ENCODE measurements around the gene SPTLC2.
A peak's percentile ranks its signal among the peaks of the same experiment; 100 is the strongest.
"Not testable (repeated sequence)": the region's sequence is repeated elsewhere in the genome, so short reads cannot be mapped to it uniquely, and the experiment has no call there.

The SPTLC2 gene, protein sequence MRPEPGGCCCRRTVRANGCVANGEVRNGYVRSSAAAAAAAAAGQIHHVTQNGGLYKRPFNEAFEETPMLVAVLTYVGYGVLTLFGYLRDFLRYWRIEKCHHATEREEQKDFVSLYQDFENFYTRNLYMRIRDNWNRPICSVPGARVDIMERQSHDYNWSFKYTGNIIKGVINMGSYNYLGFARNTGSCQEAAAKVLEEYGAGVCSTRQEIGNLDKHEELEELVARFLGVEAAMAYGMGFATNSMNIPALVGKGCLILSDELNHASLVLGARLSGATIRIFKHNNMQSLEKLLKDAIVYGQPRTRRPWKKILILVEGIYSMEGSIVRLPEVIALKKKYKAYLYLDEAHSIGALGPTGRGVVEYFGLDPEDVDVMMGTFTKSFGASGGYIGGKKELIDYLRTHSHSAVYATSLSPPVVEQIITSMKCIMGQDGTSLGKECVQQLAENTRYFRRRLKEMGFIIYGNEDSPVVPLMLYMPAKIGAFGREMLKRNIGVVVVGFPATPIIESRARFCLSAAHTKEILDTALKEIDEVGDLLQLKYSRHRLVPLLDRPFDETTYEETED

DNA sequence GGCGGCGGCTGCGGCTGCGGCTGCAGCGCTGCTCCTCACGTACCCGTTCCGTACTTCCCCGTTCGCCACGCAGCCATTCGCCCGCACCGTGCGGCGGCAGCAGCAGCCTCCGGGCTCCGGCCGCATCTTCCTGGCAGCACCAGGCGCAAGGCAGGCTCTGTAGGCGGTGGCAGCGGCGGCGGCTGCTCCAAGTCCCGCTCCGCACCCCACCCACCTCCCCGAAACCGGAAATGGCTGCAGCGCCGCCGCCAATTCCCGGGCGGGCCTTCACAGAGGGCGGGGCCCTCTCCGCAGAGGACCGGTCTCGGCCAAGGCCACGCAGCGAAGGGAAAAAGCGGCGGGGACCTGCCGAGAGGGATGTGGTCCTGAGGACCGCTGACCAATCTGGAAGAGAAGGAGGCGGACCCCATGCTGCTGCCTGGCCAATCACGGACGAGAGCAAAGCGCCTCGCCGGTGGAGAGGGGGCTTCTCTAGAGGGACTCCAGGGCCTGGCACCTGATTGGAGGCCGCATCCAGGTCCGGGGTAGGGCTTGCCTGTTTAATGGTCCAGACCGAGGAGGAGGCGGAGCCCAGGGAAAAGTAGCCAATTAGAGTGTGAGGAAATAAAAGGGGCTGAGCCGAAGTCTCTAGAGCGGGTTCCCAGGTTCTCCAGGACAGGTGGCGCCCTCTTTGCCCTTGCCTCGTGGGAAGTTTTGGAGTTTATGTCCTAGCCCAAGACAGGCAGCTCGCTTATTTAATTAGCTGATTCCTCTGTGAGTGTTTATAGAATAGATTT, at the start of gene SPTLC2:
TSS of gene SPTLC2 (minus strand) at position 184 of the 776 bp plus-strand sequence. CDS start at position 126, 58 bp downstream.
- DNase-seq (ENCODE audit: low spot score) (peak; percentile 99), FAIRE-seq (no peak)

DNA sequence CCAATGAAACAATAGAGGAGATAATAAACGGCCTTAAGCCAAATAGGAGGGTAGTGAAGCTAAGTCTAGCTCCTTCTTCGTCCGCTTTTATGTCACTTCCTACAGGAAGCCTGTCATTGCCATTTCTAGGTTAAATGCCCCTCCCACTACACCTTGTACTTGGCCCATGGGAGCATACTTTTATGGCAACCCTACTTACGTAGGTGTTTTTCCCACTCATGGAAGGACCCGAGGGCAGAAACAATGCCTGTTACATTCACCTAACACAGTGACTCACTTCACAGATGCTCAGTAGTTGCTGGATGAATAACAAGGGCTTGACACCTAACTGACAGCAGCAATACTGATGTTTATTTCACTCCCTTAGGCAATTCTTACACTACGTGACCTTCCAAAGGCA, 46.9 kb upstream of the SPTLC2 start:
- FAIRE-seq = no peak

DNA sequence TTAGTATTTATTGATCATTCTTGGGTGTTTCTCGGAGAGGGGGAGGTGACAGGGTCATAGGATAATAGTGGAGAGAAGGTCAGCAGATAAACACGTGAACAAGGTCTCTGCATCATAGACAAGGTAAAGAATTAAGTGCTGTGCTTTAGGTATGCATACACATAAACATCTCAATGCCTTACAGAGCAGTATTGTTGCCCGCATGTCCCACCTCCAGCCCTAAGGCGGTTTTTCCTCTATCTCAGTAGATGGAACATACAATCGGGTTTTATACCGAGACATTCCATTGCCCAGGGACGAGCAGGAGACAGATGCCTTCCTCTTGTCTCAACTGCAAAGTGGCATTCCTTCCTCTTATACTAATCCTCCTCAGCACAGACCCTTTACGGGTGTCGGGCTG, 45.1 kb upstream of the SPTLC2 start:
- not testable (repeated sequence) for FAIRE-seq; DNase-seq (ENCODE audit: low spot score)

More for the DNA sequence above, 46.9 kb upstream of the SPTLC2 start:
- no peak for DNase-seq (ENCODE audit: low spot score)

DNA sequence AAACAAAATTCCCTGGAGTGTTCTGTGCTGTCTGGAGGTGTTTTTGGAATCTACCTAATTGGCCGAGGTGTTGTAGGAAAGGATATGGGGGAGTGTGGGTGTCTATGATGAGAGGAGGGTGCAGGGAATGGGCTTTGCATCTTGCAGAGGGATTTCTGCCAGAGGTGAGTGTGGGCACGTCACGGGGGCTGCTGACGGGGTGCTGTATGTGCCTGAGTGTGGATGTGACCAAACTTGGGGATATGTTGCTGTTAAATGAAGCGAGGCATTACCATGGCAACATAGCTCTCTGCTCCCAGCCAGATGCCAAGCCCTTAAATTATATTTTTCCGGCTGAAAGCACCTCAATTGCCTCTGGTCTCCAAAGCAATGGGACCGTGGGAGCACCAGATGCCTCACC, 44.3 kb upstream of the SPTLC2 start:
- FAIRE-seq = no peak
- DNase-seq (ENCODE audit: low spot score) = no peak

DNA sequence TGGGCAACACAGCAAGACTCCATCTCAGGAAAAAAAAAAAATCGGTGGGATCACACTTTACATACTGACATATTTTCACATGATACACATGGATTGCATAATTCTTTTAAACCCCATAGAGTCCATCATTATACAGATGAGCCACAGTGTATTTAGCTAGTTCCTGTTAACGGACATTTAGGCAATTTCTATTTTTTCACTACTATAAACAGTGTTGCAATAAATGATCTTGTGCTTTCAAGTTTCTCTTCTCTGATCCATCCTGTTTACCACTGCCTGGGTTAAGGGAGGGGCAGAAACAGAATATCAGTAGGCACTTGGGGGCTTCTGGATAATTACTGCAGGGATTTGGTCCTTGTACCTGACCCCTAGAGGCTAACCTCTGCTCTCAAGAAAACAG, 43.4 kb upstream of the SPTLC2 start:
- FAIRE-seq (no peak), DNase-seq (ENCODE audit: low spot score) (no peak)

DNA sequence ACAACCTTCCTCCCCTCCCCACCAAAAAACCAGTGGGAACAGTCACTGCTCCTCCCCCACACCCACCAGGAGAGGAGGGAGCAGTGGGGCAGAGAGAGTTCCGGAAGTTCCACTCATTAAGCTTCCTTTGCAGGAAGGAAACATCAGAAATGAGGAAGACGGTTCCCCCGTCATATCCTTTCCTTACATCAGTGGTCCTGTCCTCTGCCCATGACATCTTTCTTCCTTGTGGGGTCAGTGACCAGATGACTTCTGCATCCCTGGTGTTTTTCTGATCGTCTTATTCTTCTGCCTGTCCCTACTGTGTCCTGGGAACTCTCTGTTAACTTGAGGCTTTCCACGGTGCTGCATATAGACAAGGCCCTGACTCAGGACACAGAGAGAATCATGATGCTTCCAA, 40.8 kb upstream of the SPTLC2 start:
- no peak for DNase-seq (ENCODE audit: low spot score)
- no peak for FAIRE-seq

DNA sequence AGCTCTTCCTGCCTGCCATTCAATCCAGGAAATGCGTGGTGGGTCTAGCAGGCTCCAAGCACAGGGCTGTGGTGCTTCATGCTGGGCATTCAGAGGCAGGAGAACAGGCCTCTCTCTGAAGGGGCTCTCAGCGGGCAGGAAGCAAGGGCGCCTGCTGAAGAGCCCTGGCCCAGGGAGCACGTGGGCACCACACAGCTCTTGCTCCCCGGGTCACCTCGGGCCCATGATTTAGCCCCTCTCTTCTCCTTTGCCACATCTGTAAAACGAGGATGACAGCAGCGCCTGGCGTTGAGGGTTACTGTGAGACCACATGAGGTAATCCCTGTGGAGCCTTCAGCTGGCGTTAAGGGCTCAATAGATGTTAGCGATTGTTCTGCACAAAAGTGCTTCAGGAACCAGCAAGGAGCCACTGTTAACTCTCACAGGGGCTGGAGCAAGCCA, 37.6 kb upstream of the SPTLC2 start:
- no peak for FAIRE-seq
- no peak for DNase-seq (ENCODE audit: low spot score)

DNA sequence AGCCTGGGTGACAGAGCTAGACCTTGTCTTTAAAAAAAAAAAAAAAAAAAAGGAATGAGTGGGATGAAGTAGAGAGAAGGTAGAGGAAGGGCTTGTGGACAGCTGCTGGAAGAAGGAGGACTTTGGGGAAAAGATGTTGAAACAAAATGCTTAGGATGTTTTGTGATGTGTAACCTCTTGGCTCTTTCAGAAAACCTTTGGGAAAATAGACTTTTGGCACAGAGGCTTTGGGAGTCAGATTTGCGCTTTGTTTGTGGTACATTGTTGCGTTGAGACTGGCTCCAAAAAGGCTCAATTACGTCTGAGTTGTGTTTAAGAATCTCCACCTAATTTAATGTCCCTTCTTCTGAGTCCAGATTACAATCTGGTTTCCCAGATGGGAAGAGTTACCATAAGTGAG, 32.9 kb upstream of the SPTLC2 start:
- DNase-seq (ENCODE audit: low spot score) = no peak
- no peak for FAIRE-seq

DNA sequence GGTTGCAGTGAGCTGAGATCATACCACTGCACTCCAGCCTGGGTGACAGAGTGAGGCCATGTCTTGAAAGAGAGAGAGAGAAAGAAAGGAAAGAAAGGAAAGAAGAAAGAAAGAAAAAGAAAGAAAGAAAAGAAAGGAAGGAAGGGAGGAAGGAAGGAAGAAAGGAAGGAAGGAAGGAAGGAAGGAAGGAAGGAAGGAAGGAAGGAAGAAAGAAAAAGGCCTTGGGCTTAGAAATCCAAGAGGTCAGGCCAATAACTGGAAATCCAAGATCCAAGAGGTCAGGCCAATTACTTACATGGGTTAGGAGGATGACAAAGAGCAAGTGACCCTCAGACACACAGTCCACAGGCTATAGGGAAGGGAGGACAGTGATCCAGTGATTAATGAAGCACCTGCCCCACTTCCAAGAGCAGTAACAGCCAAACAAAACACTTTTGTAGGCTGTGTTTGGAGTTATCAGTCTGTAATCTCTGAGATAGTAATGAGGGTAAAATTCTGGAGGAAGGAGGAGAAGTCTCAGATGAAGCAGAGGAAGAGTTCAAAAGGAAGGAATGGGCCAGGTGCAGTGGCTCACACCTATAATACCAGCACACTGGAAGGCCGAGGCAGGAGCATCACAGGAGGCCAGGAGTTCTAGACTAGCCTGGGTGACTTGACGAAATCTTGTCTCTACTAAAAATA, 32.2 kb upstream of the SPTLC2 start:
- no peak for FAIRE-seq
- DNase-seq (ENCODE audit: low spot score) = no peak

DNA sequence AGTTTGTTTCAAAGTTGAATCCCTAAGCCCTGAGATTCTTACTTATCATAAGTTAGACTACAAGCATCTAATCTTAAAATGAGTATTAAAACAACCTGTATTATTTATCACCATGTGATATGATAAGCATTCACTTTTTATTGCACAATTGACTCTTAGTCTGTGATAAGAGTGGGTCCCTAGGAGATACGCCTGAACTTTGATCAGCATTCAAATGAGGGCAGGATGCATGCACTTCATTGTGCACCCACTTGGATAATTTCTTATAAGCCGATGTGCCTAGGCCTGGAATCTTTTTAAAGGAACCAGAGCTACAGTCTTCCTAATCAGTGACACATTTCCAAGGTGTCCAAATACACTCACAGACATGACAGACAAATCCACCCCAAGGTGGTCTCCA, 31.4 kb upstream of the SPTLC2 start:
- DNase-seq (ENCODE audit: low spot score) = no peak
- FAIRE-seq = no peak

DNA sequence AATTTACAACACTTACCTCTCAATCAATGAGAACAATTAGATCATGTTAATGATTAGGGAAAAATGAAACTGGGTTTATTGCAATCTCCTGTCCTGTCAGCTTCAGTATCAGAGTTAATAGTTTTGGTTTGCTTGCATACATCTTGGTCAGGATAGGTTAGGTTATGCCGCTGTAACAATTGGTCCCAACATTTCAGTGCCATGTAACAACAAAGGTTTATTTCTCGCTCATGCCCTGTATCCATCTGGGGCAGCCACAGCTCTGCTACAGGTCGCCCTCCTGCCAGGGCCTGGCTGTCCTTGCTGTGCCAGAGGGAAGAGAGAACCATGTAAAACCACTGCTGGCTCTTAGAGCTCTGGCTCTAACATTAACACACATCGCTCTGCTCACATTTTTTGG, 30.5 kb upstream of the SPTLC2 start:
- no peak for FAIRE-seq

DNA sequence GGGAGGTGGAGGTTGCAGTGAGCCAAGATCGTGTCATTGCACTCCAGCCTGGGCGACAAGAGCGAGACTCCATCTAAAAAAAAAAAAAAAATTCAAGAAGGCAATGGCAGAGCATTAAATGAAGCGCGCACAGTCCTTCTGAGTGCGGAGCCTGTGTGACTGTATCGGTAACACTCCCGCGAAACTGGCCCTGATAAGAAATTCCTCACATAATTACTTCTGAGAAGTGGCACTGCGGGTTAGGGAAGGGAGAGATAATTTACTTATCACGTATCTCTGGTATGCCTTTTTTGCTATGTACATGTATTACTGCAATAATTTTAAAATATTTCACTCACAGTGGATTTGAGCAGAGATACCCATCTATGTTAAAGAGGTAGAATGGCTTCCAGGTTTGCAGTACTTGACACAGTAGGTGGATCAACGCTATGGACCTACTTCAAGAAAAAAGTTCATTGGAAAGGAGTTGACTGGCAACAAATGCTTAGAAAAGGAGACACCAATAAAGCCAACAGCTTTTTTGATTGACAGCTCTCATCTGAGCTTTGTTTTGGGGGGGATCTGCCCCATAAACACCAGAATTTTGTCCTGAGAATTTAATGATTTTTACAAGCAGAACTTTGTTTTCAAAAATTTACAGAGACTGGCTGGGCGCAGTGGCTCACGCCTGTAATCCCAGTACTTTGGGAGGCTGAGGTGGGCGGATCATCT, 29.2 kb upstream of the SPTLC2 start:
- FAIRE-seq (no peak), DNase-seq (ENCODE audit: low spot score) (no peak)

More for the DNA sequence above, 30.5 kb upstream of the SPTLC2 start:
- no peak for DNase-seq (ENCODE audit: low spot score)

DNA sequence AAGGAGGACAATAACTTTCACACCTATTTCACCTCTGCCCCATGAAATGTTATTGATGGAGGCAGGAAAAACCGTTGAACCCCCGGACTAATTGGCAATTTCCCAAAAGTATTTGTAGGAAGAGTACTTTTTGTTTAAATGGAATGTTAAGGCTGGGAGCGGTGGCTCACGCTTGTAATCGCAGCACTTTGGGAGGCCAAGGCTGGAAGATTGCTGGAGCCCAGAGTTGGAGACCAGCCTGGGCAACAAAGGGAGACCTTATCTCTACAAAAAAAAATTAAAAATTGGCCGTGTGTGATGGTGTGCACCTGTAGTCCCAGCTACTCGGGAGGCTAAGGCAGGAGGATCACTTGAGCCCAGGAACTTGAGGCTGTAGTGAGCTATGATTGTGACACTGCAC, 26.0 kb upstream of the SPTLC2 start:
- no peak for DNase-seq (ENCODE audit: low spot score)
- no peak for FAIRE-seq

DNA sequence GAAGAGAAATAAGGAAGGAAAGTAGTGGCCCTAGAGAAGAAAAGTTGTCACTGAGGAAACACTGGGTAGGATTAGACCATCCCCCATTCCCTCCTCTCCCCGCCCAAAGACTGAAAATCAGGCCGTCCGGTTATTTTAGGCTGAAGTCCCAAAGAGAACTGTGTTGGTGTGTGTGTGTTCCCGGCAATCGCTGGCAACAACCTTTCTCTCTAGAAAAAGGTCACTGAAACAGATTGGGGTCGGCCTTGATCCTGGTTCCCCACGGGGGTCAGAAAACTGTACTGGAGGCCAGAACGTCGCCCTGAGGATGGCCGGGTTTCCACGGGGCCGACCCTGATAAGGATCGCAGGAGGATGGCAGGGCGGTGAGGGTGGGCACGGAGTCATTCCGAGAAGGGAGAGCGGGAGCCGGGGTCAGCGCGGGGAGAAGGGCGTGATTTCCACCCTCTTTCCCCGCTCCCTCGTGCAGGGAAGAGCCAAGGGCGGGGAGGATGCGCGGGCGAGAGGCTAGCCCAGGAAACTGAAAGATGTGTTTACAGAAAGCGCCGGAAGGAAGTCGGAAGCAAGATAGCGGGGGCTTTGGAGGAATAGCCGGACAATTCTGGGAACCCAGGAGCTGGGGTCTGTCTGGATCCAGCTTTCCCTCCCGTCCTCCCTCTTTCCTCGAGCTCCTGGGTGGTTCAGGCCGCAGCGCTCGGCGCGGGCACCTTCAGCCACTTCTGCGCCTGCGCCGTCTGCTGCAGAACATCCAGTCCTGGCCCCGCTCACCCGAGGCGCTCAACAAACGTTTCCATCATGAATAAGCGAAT, 25.3 kb upstream of the SPTLC2 start:
- FAIRE-seq (no peak), DNase-seq (ENCODE audit: low spot score) (no peak)

DNA sequence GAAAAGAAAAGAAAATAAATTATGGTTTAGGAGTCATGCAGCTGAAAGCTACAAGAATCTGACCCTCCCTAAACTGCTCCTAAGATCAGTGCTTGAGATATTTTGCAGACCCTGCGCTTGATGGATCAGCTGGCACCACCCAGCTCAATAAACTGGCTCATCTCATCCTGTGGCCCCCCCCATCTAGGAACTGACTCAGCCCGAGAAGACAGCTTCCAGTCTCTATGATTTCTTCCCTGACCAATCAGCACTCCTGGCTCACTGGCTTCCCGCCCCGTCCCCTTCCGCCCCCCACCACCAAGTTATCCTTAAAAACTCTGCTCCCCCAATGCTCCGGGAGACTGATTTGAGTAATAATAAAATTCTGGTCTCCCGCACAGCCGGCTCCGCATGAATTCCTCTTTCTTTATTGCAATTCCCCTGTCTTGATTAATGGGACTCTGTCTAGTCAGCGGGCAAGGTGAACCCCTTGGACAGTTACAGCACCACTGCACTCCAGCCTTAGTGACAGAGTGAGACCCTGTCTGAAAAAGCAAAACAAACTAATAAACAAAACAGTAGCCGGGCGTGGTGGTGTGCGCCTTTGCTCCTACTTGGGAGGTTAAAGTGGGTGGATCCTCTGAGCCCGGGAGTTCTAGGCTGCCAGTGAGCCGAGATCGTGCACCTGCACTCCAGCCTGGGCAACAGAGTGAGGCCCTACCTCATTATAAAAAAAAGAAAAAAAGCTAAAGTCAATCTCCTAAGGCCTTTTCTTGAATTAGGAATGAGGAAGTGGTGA, 24.5 kb upstream of the SPTLC2 start:
- FAIRE-seq (no peak), DNase-seq (ENCODE audit: low spot score) (peak; percentile 38)

DNA sequence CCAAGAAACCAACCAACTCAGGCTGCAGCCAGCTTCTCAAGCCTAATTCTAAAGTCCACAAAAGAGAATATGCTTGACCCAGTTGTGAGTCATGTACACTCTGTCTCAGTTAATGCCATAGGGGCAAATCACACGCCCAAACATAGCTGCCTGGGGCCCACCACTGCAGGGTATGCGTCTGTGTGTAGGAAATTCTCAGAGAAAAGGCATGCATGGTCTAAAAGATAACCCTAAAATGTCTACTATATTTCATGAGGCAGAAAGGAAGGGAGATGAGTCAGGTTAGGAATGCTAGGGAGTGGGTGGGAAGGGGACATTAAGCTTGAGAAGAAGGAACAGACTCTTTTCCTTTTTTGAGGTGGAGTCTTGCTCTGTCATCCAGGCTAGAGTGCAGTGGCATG, 22.3 kb upstream of the SPTLC2 start:
- DNase-seq (ENCODE audit: low spot score) = peak; percentile 31
- FAIRE-seq = no peak

DNA sequence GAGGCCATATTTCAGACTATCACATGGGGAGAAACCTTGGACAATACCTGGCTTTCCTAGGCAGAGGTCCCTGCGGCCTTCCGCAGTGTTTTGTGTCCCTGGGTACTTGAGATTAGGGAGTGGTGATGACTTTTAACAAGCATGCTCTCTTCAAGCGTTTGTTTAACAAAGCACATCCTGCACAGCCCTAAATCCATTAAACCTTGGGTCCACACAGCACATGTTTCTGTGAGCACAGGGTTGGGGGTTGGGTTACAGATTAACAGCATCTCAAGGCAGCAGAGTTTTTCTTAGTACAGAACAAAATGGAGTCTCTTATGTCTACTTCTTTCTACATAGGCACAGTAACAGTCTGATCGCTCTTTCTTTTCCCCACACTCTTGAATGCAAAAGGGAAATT, 19.4 kb upstream of the SPTLC2 start:
- not testable (repeated sequence) for DNase-seq (ENCODE audit: low spot score); FAIRE-seq

DNA sequence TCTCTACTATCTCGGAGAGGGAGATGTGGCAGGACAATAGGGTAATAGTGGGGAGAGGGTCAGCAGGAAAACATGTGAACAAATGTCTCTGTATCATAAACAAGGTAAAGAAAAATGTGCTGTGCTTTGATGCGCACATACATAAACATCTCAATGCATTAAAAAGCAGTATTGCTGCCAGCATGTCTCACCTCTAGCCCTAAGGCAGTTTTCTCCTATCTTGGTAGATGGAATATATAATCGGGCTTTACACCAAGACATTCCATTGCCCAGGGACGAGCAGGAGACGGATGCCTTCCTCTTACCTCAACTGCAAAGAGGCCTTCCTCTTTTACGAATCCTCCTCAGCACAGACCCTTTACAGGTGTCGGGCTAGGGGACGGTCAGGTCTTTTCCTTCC, 19.0 kb upstream of the SPTLC2 start:
- FAIRE-seq; DNase-seq (ENCODE audit: low spot score): not testable (repeated sequence)

DNA sequence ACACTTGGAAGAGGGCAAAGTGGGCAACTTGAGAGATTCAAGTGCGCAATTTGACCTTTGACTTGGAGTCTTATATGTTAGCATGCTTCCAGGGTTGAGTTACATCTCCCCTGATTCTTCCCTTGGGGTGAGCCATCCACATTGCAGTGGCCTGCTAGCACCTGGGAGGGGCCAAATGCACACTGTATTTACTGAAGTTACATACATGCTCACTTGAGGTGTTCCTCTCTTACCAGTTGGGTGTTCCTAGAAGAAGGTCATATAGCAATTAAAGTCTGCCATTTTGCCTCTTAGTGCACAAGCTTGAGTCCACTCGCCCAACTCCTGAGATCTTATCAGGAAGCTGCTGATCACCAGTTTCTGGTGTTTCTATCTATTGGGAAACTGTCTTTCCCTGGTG, 13.7 kb upstream of the SPTLC2 start:
- no peak for FAIRE-seq
- DNase-seq (ENCODE audit: low spot score) = no peak
